Posterior cingulate gyrus (tissue), 11 donors: Measurements from ENCODE around the gene HIVEP3.

ENCODE experiments used
- DNase-seq, 10 donors: peaks; one replicate each; pipeline versions ENCODE4 v3.0.0 to v3.0.0-alpha.2; 2020 to 2021; ENCODE audit warnings: mixed read lengths in 3 of 10
- intact Hi-C: fragments of 100-400 bp; cut with DNase I; formaldehyde crosslinking; loops from one replicate; pipeline ENCODE4 v1.15.1; 2023

The HIVEP3 gene

GRCh38 chr1:41504114-41505035 lies 414.3 kb downstream of the HIVEP3 start:
- DNase-seq: peak in 1 of 10 donors; percentile 38
- intact Hi-C loops: no loop called here

GRCh38 chr1:41503538-41504113 lies 415.1 kb downstream of the HIVEP3 start:
- no peak for DNase-seq
- intact Hi-C loops: no loop called here

GRCh38 chr1:41502912-41503311 lies 415.8 kb downstream of the HIVEP3 start:
- intact Hi-C loops: no loop called here
- DNase-seq: no peak

DNA sequence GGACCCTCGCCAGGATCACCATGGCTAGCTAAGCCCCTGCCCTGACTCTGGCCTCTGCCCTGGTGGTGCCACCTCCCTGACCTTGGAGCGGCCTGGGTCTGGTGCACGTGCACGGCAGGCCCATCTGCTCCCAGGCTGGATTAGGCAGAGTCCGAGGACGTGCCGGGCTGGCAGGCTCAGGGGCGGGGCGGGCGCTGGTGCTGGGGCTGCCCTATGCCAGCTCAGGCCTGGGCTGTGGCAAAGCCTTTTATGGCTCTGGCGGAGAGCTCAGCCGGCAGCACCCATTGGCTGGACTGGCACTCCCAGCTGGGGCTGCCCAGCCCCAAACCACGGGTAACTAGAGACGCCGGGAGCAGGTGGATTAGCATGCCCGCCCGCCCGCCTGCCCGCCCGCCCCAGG lies 417.1 kb downstream of the HIVEP3 start:
- intact Hi-C loops: no loop called here
- no peak for DNase-seq

DNA sequence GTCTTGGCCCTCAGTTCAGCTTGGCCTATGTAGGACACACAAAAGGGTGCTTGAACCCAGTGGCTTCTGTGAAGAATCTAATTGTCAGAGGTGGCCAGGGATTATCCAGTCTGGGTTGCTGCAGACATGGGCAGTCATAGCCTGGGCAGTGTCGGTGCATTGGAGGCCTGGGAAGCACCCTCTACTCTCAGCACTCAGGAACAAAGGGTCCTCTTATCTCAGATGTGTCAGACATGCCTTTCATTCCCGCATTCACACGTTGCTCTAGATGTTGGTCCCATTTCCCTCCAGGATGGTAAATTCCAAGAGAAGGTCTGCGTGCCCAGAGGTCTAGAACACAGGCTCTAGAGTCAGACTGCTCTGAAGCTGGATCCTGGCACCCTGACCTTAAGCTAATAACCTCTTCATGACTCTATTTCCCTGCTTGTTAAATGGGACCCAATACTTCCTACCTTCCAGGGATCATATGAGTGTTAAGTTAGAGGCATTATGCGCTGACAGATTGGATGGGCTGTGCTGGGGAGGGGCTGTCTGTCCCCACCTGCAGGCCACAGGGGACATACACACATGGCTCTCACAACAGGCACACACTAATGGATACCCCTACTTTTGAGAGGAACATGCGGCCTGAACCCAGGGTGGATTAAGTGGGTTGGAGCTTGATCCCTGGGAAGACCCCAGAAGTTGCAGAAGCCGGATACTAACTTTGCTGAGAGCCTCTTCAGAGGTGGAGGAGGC lies 417.8 kb downstream of the HIVEP3 start:
- intact Hi-C loops: no loop called here
- DNase-seq: peak in 2 of 10 donors; percentile 42 to 62

DNA sequence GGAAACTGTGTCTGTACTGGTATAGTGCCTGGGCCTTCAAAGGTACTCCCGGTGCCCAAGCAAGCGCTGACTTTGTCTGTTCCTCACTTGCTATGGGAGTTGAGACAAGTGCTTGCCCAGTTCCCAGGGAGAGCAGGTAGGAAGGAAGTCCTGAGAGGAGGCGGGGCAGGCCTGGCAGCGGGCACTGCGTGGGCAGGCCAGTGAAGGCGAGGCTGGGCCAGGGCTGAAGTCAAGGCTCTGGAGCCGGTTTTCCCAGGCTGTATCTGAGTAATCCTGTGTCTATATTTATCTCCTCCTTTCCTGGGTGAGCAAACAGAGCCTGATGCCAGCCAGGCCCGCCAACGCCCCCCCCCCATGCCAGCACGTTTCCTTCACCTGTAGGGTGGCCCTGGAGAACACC lies 418.3 kb downstream of the HIVEP3 start:
- intact Hi-C loops: no loop called here
- DNase-seq: peak in 2 of 10 donors; percentile 87 to 88

DNA sequence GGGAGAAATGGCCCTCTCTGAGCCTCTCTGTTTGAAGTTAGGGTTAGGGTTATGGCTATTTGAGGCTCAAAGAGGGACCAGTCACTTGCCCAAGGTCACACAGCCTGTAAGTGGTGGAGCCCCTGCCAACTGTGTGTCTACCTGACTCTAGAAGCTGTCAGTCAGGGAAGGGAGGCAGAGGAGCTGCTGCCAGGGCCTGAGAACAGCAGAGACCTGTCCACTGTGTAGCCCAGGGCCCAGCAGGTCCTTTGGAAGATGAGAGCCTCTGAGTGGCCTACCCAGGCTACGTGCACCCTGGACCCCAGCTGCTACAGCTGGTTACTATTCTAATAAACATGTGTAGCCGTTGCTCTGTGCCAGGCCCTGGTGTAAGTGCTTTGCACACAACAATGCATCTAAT lies 419.1 kb downstream of the HIVEP3 start:
- DNase-seq: peak in 2 of 10 donors; percentile 43 to 44
- intact Hi-C loops: no loop called here

DNA sequence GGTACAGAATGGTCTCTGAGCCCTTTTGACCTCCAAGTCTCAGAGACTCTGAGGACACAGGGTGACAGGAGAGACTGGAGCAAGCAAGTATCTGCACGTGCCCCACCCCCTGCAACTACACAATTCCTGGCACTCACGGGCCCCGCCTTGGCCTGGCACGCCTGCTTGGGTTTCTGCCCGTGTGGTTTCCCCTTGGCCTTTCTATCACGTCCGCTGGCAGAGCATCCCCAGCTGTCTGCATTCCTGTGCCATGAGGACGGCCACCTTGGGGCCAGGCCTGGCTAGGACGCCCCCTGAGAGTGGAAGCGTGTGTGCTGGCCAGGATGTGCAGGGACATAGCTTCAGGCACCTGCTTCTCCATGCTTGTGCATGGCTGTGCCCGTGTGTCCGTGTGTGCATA lies 419.9 kb downstream of the HIVEP3 start:
- intact Hi-C loops: no loop called here
- DNase-seq: peak in 1 of 10 donors; percentile 59

- peak in 2 of 10 donors; percentile 65 to 74 for DNase-seq
- intact Hi-C loops: no loop called here
Measured at GRCh38 chr1:41498391-41498790, 420.3 kb downstream of the HIVEP3 start.

DNA sequence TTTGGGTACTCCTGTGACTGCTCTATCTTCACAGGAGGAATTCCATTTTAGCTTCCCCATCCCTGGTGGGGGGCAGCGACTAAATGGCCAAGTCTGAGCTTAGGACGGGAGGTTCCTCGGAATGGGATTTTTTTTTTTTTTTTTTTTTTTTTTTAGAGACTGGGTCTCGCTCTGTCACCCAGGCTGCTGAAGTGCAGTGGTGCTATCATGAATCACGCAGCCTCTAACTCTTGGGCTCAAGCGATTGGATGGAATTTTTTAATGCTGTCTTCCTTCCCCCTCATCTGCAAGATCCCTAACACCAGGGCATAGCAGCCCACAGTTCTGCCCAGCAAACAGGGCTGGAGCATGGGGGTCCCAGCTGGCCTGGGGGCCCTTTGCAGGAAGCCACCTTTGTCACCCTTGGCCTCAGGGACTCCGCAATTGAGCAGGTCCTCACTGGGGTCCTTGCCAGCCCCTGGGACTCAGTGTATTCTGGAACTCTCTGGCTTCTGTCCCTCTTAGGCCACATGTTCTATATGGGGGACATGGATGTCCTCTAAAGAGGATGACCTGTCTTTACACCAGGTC lies 421.2 kb downstream of the HIVEP3 start:
- DNase-seq: peak in 2 of 10 donors; percentile 43 to 66
- intact Hi-C loops: no loop called here

DNA sequence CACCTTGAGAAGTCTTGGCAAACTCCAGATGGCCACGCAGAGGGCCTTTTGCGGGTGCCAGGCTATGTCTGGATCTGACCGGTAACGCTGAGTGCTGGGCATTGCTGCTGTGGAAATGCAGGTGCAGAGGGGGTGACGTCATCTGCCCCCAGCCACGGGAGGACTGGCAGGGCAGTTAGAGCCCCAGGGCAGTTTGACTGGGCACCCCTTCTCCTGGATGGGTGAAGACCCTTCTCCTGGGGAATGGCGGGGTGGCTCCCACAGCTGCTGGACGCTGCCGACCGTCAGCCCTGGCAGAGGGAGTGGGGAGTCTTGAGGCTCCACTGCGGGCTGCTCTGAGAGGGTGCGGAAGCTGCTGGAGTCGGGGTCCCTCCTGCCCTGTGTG lies 421.7 kb downstream of the HIVEP3 start:
- DNase-seq: peak in 2 of 10 donors; percentile 76 to 88
- intact Hi-C loops: no loop called here

- intact Hi-C loops: no loop called here
- DNase-seq: peak in 8 of 10 donors; percentile 55 to 96 (median 72)
Measured at GRCh38 chr1:41496080-41497055, 422.4 kb downstream of the HIVEP3 start.

DNA sequence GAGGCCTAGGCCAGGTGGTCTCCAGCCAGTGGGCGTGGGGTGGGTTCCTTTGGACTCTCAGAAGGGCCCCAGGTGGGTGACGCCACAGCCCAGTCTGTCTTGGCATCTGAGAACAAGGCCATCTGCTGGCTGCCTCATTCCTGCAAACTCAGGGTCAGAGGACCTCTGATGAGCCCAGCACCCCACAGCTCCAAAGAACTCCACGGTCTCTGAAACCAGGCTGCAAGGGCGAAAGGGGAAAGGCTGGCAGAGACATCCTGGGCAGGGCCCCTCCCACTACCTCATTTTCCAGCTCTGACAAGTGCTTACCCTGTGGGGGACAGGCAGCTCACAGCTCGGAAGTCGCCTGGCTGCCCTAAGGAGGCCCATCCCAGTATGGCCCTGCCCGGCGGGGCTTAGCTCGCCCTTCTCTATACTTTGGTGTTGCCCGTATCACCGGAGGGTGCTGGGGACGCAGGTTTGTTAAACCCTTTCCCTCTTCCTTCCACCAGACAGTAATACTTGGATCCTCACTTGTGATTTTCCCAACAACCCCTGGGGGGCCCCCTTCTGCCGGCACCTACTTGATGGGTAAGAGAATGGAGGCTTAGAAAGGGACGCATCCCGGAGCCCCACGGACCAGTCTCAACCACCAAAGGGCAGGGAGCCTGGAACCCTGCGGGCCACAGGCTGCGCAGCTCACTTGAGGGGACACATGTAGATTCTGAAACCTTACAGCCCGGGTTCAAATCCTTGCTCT lies 423.3 kb downstream of the HIVEP3 start:
- peak in 8 of 10 donors; percentile 28 to 94 (median 58) for DNase-seq
- intact Hi-C loops: no loop called here

GRCh38 chr1:41494351-41495209 lies 424.1 kb downstream of the HIVEP3 start:
- peak in 2 of 10 donors; percentile 71 to 74 for DNase-seq
- intact Hi-C loops: no loop called here

DNA sequence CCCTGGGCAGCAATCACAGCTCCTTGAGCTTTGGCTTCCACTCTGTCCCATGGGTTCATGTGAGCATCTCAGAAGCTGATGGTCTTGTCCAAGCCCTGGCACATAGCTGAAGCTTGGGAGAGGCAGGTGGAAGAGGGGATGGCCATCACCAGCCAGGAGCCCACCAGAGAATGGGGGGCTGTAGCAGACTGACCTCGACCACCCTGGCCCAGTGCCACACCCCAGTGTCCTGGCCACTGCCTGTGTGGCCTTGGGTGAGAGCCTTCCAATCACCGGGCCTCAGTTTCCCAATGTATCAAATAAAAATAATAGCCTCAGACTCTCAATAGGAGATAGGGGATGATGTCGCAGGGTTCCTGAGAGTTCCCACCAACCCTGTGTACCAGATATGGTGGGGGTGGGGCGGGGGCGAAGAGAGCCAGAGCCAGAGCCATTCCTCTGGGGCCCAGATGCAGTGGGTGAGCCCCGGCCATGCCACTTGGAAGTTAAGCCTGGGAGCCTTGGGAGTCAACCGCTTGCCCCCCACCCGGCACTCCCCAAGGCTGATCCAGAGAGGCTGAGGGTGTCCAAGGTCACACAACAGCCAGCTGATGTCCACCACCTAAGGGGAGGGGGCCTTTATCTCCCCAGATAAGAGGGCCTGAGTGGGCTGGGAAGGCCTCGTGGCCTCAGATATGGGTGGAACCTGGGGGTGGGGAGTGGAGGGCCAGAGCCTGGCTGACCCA lies 424.9 kb downstream of the HIVEP3 start:
- intact Hi-C loops: no loop called here
- peak in 2 of 10 donors; percentile 62 to 65 for DNase-seq

DNA sequence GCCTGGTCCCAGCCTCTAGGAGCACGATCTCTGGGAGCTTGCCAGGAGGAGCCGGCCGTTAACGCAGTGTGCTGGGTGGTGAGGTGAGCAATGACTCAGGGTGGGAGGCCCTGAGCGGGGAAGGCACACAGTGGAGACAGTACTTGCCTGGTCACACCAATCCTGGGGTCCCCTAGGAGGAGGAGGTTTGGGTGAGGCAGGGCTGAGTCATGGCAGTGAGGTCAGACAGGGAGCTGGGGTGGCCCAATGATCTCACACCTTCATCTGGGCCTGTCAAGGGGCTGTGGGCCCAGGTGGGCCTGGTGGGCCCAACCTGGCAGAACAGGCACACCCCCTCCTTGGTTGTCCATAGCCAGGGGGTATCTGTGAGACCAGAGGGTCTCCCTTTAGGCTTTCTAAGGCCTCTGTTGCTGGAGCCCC lies 425.6 kb downstream of the HIVEP3 start:
- DNase-seq: peak in 2 of 10 donors; percentile 66 to 67

GRCh38 chr1:41492341-41492848 lies 426.3 kb downstream of the HIVEP3 start:
- DNase-seq: peak in 2 of 10 donors; percentile 46 to 47
- intact Hi-C loops: no loop called here

More for the DNA sequence above, 425.6 kb downstream of the HIVEP3 start:
- intact Hi-C loops: no loop called here
